Erythroblast (primary cell): ENCODE results near the gene HEXIM2.

ENCODE experiments used
- GATA1 ChIP-seq: IDR thresholded peaks from 2 replicates; pipeline ENCODE4 v1.6.1; 2011; ENCODE audit warnings: low read depth, mild to moderate bottlenecking, control low read depth, low read length, moderate library complexity
- POLR2A ChIP-seq: IDR thresholded peaks from 2 replicates; pipeline ENCODE4 v1.6.1; 2011; ENCODE audit warnings: mild to moderate bottlenecking, low read length

DNA sequence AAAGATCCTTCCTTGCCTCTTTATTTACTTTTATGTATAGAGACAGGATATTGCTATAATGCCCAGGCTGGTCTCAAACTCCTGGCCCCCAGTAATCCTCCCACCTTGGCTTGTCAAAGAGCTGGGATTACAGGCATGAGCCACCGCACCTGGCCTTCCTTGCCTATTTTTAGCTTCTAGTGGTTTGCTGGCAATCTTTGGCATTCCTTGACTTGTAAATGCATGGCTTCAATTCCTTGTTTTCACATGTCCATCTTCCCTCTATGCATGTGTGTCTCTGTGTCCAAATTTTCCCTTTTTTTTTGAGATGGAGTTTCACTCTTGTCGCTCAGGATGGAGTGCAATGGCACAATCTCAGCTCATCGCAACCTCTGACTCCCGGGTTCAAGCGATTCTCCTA, 22.5 kb downstream of the HEXIM2 start:
- TF ChIP-seq POLR2A, result no peak
- no peak for TF ChIP-seq GATA1
